Kidney tubule cell (primary cell): ENCODE measurements around the gene RGS17.
"Not testable (repeated sequence)": the region's sequence is repeated elsewhere in the genome, so short reads cannot be mapped to it uniquely, and the experiment has no call there.

Source experiments
- DNase-seq: peaks from one replicate; pipeline ENCODE4 v3.0.0-alpha.2; 2018; ENCODE audit warnings: low spot score

The RGS17 gene

DNA sequence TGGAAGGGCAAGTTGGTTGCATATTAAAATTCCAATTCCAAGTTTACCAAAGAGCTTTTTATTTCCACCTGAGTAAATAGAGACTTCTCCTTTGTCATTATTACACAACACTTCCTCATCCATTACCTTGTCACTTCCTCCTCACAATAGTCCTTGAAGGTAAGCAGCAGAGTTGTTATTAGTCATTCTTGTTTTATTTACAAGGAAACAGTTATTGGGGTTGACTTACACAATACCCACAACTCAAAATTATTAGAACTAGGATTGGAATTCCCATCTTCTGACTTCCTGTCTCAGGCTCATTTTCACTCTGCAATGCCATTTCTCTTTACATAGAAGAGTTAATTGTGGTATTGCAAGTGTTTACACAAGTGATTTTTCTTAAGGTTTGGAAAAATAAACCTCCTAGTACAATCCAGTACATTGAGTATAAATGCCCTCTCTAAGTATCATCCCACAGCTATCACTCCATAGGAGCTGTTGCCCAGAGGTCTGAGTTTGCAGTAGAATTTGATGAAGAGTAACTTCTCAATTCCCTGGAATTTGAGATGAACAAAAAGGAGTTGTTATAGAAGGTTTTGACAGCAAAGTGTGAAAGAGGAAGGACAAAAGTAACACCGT, 99.6 kb downstream of the RGS17 start:
- DNase-seq = peak; percentile 80

DNA sequence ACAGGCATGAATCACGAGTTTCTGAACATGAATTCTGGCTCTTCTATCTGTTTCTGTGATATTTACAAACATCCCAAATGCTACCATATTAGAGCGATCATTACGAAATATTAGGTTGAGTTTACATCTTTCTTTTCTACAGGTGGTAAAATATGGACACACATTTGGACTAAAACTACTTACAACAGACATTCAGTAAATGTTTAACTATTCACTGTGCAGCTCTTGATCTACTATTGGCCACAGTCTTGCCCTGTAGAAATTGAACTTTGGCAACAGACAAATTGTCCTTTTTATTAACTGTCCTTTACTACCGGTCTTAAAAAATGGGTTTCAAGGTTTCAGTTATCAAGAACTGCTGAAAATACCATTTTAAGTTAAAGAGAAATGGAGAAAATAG, 102.1 kb downstream of the RGS17 start:
- DNase-seq = peak; percentile 5

- no peak for DNase-seq
These were observed 102.8 kb downstream of the RGS17 start for GRCh38 chr6:153028286-153028685.

- DNase-seq = no peak
These were observed 103.6 kb downstream of the RGS17 start for GRCh38 chr6:153027480-153027879.

GRCh38 chr6:153024709-153025017, 106.4 kb downstream of the RGS17 start:
- no peak for DNase-seq

DNA sequence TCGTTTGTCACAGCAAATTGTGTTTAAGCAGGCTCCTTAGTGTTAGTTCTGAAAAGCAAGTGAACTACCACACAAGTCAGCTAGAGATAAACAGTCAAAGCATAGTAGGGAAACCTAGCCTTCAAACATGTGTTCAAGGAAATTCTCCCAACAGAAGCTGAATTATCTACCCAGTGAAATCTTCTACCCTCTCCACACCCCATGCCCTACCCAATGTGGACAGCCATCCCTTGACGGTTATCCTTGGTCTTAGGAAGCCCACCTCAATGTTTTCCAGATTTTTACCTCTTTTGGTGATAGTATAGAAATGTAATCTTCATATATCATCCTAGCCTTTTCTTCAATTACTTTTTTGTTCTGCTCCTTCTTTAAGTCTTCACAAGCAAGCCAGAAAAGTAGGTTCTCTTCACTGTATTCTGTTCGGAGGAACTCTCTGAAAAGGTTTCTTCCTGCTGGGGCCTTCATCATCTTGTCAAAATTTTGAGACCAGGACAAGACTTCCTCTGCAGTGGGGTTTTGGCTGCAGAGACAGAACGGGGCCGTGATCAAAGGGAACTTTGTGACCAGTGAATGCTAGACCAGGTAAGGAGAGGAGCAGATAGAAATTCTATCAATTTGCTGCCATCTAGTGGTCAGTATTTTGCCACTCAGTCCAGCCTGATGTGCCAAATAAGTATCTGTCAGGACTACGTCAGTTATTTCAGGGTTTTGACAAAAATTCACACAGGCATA, 106.9 kb downstream of the RGS17 start:
- DNase-seq = peak; percentile 66

GRCh38 chr6:153018355-153018754, 112.7 kb downstream of the RGS17 start:
- no peak for DNase-seq

GRCh38 chr6:153016846-153017245, 114.2 kb downstream of the RGS17 start:
- no peak for DNase-seq

DNA sequence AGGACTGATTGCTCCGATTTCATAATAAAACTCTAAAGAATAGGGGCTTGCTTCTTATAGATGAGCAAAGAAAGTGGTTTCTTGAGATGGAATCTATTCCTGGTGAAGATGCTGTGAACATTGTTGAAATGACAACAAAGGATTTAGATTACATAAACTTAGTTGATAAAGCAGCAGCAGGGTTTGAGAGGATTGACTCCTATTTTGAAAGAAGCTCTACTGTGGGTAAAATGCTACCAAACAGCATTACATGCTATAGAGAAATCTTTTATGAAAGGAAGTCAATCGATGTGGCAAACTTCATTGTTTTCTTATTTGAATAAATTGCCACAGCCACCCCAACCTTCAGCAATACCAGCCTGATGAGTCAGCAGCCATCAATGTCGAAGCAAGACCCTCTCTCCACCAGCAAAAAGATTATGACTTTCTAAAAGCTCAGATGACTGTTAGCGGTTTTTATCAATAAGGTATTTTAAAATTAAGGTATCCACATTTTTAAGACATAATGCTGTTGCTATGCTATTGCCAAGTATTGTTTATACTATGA, 115.9 kb downstream of the RGS17 start:
- no peak for DNase-seq

- DNase-seq = no peak
These were observed 117.6 kb downstream of the RGS17 start for GRCh38 chr6:153013438-153013837.

DNA sequence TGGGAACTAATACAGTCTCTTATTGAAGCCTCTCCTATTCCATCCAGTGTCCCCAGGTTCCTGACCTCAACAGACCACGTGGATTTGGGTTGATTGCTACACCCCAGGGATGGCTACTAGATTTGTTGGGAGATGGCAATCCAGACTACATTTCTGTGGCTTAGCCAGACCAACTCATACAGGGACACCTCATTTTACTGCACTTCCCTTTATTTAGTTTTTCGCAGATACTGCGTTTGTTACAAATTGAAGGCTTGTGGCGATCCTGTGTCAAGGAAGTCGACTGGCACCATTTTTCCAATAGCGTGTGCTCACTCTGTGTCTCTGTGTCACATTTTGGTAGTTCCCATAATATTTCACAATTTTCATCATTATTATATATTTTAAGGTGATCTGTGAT, 118.2 kb downstream of the RGS17 start:
- no peak for DNase-seq

DNA sequence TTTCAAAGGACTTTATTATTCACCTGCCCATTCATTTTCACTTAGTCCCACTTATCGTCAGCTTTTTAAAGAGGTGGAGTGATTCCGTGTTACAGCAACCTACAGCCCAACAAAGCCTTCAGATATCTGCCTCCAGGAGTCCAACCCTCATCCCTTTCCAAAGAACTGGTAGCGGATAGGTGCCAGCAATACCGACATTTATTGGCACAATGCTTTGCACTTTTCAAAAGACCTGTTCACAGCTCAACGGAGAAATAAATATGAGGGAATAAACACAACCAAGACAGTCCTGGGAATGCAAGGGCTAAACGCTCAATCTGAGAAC, 127.8 kb downstream of the RGS17 start:
- DNase-seq = no peak

- DNase-seq = peak; percentile 98
These were observed 128.3 kb downstream of the RGS17 start, which contains the start of gene MTRF1L for GRCh38 chr6:153002613-153003365. TSS of gene MTRF1L (minus strand) at chr6:153002709. CDS start at chr6:153002685, 24 bp downstream.

- peak; percentile 30 for DNase-seq
These were observed 129.1 kb downstream of the RGS17 start for GRCh38 chr6:153001767-153002612.

GRCh38 chr6:153000790-153001189, 130.3 kb downstream of the RGS17 start:
- DNase-seq = not testable (repeated sequence)

GRCh38 chr6:153000243-153000642, 130.8 kb downstream of the RGS17 start:
- no peak for DNase-seq

DNA sequence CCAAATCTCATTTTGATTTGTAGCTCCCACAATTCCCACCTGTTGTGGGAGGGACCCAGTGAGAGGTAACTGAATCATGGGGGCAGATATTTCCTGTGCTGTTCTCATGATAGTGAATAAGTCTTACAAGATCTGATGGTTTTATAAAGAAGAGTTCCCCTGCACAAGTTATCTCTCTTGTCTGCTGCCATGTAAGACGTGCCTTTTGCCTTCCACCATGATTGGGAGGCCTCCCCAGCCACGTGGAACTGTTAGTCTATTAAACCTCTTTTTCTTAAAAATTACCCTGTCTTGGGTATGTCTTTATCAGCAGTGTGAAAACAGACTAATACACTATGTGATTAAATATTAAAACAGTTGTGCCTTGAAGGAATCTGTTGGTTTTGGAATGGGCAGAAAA, 131.5 kb downstream of the RGS17 start:
- DNase-seq = not testable (repeated sequence)

GRCh38 chr6:152993847-152994246, 137.2 kb downstream of the RGS17 start:
- no peak for DNase-seq

DNA sequence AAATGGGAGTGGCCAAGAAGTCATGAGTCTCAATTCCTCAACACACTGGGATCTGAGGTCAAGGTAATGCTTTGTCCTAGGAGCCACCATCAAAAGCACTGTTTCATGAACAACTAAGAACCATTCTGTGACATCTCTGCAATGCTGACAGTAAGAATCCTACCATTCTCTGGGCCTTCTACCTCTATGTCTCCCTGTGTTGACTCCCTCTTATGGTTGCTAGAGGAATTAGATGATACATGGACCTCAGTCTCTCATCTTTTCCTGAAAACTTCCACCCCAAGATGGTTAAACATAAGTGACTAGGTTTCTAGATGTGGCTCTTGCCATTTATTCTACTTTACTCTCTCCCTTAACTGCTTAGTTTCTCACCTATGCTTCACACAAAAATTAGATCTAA, 137.7 kb downstream of the RGS17 start:
- DNase-seq = no peak

DNA sequence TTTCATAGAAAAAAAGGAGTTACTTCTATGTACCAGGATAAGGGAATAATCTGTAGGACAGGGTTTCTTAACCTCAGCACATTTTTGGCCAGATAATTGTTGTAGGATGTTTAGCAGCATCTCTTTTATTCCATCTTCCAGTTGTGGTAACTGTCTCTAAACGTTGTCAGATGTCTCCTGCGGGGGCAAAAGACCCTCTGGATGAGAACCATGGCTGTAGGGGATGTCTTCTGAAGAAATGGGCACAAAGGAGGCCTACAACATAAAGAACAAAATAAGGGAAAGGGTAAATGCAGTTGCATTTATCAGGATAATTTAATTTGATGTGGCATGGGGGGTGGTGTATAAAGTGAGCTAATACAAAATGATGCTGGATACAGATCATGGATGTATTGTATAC, 144.1 kb downstream of the RGS17 start:
- no peak for DNase-seq

DNA sequence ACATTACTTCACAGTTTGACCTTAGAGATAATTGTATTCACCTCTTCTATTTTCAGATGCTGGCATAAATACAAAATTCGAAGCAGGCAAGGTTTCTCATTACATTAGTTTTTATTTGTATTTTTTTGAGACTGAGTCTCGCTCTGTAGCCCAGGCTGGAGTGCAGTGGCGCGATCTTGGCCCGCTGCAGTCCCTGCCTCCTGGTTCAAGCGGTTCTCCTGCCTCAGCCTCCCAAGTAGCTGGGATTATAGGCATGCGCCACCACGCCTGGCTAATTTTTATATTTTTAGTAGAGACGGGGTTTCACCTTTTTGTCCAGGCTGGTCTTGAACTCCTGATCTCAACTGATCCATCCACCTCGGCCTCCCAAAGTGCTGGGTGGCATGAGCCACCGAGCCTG, 145.8 kb downstream of the RGS17 start:
- DNase-seq = not testable (repeated sequence)

DNA sequence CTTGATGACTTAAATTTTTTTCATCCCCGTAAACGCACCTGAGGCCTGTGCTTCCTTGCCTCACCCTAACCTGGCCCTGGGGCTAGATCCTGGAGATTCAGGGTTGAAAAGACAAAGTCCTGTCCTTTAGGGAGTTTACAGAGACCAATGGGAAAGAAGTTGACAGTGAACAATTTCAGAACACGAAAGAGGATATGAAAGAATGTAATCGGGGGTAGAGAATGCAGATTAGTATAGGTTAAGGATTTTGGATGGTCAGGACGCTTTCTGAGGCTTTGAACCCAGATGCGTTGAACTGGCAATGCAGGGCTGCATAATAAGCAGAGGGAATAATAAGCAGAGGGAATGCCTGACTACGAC, 146.6 kb downstream of the RGS17 start:
- DNase-seq = no peak
